Osteocyte (in vitro differentiated cells): ENCODE results near the gene LRRC45. TPM values are rescaled to one million over a fixed set of nuclear protein-coding genes. Genes with fewer than 3 reads are reported as not detected.

Source experiments
- DNase-seq: peaks from one replicate; pipeline ENCODE4 v3.0.0; 2021; ENCODE audit warnings: mixed read lengths; ENCODE audit not compliant: unreplicated experiment; ENCODE audit errors: extremely low spot score
- H3K27ac Mint-ChIP-seq: one replicate; pipeline ENCODE4 v1.8.0; 2021; ENCODE audit warnings: mild to moderate bottlenecking, mixed read lengths; ENCODE audit not compliant: unreplicated experiment
- H3K27me3 Mint-ChIP-seq: one replicate; pipeline ENCODE4 v1.8.0; 2021; ENCODE audit warnings: mixed read lengths; ENCODE audit not compliant: unreplicated experiment
- H3K36me3 Mint-ChIP-seq: one replicate; pipeline ENCODE4 v1.8.0; 2021; ENCODE audit warnings: mixed read lengths; ENCODE audit not compliant: unreplicated experiment
- H3K4me1 Mint-ChIP-seq: one replicate; pipeline ENCODE4 v1.8.0; 2021; ENCODE audit warnings: mixed read lengths; ENCODE audit not compliant: unreplicated experiment
- H3K4me3 Mint-ChIP-seq: one replicate; pipeline ENCODE4 v1.8.0; 2021; ENCODE audit warnings: mild to moderate bottlenecking, moderate library complexity, mixed read lengths; ENCODE audit not compliant: unreplicated experiment
- H3K9me3 Mint-ChIP-seq: one replicate; pipeline ENCODE4 v1.8.0; 2021; ENCODE audit warnings: mixed read lengths; ENCODE audit not compliant: unreplicated experiment
- long read RNA-seq: library from polyadenylated mRNA; unstranded; transcript quantifications from one replicate; pipeline ENCODE4 v2.0.0, GENCODE V29; 2021
- total RNA-seq: library from RNA; stranded (reverse); gene quantifications from 2 replicates; pipeline ENCODE4 v1.2.1, GENCODE V29; 2021
- TF ChIP-seq, protein P1 (sequence below): fragments of 200-600 bp; sonication (generic); IDR thresholded peaks from 2 replicates; pipeline ENCODE4 v1.5.0; 2021; ENCODE audit warnings: antibody characterized with exemption, mild to moderate bottlenecking, moderate library complexity

The LRRC45 gene
- total RNA-seq: 9.4 and 9.8 TPM in 2 replicates
- long read RNA-seq, partial matches to known transcripts: 2 of 2 reads
- long read RNA-seq, other reads (novel, unspliced or antisense): 0 of 2 reads

DNA sequence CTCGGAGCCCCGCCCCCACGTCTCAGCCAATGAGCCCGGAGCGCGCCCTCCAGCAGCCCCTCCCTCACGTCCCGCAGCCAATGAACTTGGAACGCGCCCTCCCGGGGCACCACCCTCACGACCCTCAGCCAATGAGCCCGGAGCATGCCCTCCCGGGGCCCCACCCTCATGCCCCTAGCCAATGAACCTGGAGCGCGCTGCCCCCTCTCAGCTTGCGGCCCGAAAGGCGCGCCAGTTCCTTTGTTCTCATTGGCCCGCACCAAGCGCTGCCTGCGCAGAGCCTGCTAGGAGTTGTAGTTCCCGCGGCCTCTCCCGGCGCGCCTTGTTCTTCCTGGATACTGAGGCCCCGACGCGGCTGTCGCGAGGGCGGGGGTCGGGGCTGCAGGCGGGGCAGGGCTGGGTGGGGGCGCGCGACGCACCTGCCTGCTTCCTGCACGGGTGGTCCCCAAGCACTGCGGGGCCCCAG, at the start of gene LRRC45:
LRRC45 (plus strand) TSS at position 325 of the 466 bp plus-strand sequence. CDS start 339 bp downstream, outside the sequence.
- peak within 1 kb of the TSS; percentile 59 for H3K27ac Mint-ChIP-seq
- peak within 1 kb of the TSS; percentile 77 for H3K4me3 Mint-ChIP-seq
- no peaks in the 10 kb centered on the region for H3K9me3 Mint-ChIP-seq
- peak; percentile 100 for DNase-seq
- TF ChIP-seq, protein P1, sequence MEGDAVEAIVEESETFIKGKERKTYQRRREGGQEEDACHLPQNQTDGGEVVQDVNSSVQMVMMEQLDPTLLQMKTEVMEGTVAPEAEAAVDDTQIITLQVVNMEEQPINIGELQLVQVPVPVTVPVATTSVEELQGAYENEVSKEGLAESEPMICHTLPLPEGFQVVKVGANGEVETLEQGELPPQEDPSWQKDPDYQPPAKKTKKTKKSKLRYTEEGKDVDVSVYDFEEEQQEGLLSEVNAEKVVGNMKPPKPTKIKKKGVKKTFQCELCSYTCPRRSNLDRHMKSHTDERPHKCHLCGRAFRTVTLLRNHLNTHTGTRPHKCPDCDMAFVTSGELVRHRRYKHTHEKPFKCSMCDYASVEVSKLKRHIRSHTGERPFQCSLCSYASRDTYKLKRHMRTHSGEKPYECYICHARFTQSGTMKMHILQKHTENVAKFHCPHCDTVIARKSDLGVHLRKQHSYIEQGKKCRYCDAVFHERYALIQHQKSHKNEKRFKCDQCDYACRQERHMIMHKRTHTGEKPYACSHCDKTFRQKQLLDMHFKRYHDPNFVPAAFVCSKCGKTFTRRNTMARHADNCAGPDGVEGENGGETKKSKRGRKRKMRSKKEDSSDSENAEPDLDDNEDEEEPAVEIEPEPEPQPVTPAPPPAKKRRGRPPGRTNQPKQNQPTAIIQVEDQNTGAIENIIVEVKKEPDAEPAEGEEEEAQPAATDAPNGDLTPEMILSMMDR: no peak
- H3K4me1 Mint-ChIP-seq: peaks cover 22% of the 10 kb centered on the region
- peaks cover 3% of the 10 kb centered on the region for H3K36me3 Mint-ChIP-seq
- no peaks in the 10 kb centered on the region for H3K27me3 Mint-ChIP-seq

DNA sequence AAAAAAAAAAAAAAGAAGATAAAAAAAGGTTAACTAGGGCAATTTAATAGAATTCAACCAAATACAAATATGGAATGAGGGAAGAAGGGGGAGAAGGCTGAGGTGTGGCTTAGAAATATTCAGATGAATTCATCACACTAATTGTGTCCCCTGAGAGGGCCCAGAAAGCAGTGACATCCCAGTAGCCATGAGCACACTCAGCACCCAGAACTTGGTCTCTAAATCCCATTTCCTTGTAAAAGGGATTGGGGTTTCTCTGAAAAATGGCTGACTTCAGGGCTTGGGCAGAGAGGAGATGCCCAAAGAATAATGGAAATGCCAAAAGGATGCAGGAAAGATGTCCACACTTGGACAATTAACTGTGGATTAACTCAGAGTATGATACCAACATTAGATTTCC, 49.7 kb upstream of the LRRC45 start:
- H3K36me3 Mint-ChIP-seq: no peaks in the 10 kb centered on the region
- H3K27me3 Mint-ChIP-seq: peaks cover 3% of the 10 kb centered on the region
- H3K4me1 Mint-ChIP-seq: peaks cover 2% of the 10 kb centered on the region
- H3K9me3 Mint-ChIP-seq: no peaks in the 10 kb centered on the region
- TF ChIP-seq, protein P1: no peak
- no peak for DNase-seq
- no peak overlapping the region for H3K4me3 Mint-ChIP-seq
- H3K27ac Mint-ChIP-seq: no peak overlapping the region

DNA sequence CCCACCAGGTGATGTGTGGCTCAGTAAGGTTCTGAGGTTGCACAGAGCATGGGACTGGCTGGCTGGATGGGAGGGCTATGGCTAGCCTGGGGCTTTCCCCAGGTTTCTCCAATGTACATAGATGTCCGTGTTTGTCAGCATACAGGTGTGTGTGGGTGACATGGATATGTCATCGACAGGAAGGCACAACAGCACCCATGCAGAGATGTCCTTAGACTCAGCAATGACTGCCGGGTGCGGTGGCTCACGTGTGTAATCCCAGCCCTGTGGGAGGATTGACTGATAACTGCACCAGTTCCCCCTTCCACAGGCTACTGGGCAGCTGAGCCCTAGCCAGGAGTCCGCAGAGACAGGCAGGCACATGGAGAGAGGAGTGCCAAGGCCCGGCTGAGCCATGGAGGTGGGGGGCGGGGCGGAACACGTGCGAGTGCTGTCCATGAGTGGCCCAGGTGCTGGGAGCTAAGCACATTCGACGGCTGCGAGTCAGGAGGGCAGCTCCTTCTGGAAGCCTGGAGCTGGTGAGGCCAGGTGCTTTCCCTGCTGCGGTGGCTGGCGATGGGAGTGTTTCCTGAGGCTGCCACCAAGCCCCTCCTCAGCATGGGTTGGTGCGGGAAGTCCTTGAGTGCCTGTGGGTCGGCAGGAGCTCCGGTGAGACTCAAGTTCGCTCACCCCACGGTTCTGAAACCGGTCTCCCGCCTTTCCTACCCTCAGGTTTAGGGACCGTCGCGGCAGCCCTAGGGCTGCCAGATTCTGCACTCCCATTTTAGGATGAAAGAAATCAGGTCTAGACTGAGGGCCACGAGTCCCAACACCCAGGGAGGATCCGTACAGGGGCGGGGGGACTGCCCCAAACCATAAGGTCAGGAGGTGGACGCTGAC, 46.5 kb upstream of the LRRC45 start:
- TF ChIP-seq, protein P1: no peak
- peaks cover 2% of the 10 kb centered on the region for H3K27me3 Mint-ChIP-seq
- no peak for DNase-seq
- no peaks in the 10 kb centered on the region for H3K9me3 Mint-ChIP-seq
- peak overlapping the region; percentile 91 for H3K27ac Mint-ChIP-seq
- H3K4me3 Mint-ChIP-seq: peak overlapping the region; percentile 87
- peaks cover 12% of the 10 kb centered on the region for H3K4me1 Mint-ChIP-seq
- H3K36me3 Mint-ChIP-seq: peaks cover 6% of the 10 kb centered on the region

DNA sequence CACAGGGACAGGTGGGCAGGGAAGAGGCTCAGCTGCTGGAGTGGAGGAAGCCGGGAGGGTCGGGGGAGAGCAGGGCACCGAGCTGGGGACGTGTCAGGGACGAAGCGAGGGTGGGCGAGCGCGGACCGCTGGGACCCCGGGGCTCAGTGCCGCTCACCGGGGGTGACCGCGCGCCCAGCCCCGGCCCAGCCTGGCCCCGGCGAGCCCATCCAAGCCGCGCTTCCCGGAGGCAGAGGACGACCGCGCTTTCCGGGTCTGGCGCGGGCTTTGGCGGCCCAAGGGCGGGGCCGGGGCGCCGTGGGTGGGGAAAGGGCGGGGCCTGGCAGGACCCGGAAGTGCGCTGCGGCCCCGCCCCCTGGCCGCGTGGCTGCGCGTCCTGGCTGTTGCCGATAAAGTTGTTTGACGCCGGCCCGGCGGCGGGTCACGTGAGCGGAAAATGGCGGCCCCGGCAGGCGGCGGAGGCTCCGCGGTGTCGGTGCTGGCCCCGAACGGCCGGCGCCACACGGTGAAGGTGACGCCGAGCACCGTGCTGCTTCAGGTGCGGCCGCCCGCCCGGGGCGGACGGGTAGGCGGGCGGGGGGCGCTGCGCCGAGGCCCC, 45.8 kb upstream of the LRRC45 start, which contains the start of gene ASPSCR1:
ASPSCR1 (plus strand) TSS at position 419 of the 598 bp plus-strand sequence; CDS start at position 437, 18 bp downstream.
- Mint-ChIP-seq H3K27me3 (peaks cover 2% of the 10 kb centered on the region), H3K9me3 (no peaks in the 10 kb centered on the region), H3K4me3 (peak within 1 kb of the TSS; percentile 87), H3K27ac (peak within 1 kb of the TSS; percentile 91), H3K36me3 (peaks cover 7% of the 10 kb centered on the region), H3K4me1 (peaks cover 14% of the 10 kb centered on the region)
- TF ChIP-seq, protein P1: no peak
- peak; percentile 98 for DNase-seq
